ENCODE results near the gene STAC. TPM values are rescaled to one million over a fixed set of nuclear protein-coding genes. Genes with fewer than 3 reads are reported as not detected.

The STAC gene
- total and polyA plus RNA-seq, 12 donors: 1.3 to 12.0 (median 3.4) TPM

DNA sequence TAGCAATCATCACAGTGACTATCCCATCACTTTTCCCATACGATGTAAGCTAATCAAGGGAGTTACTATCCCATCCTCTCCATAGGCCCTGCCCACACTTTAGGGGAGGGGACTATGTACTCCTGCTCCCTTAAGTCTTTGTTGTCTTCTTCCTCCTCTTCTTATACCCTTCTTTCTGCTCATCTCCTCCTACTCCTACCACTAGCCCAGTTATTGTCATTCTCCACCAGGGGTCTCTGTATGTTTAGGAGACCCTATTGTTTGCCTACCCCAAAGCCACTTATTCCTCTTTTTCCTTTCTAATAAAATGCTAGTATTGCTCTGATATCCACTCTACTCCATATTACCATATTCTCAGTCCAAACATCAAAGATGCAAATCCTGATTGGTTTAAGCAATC is 27.8 kb downstream of the STAC start:
- H3K4me1 ChIP-seq (replicated peaks in 1 of 2): no peaks in the 10 kb centered on the region
- no peaks in the 10 kb centered on the region for H3K36me3 ChIP-seq (replicated peaks in 1 of 2)
- H3K27me3 ChIP-seq: no peaks in the 10 kb centered on the region
- TF ChIP-seq POLR2A (IDR thresholded peaks at IDR 0.05): no peak
- TF ChIP-seq, protein P1, sequence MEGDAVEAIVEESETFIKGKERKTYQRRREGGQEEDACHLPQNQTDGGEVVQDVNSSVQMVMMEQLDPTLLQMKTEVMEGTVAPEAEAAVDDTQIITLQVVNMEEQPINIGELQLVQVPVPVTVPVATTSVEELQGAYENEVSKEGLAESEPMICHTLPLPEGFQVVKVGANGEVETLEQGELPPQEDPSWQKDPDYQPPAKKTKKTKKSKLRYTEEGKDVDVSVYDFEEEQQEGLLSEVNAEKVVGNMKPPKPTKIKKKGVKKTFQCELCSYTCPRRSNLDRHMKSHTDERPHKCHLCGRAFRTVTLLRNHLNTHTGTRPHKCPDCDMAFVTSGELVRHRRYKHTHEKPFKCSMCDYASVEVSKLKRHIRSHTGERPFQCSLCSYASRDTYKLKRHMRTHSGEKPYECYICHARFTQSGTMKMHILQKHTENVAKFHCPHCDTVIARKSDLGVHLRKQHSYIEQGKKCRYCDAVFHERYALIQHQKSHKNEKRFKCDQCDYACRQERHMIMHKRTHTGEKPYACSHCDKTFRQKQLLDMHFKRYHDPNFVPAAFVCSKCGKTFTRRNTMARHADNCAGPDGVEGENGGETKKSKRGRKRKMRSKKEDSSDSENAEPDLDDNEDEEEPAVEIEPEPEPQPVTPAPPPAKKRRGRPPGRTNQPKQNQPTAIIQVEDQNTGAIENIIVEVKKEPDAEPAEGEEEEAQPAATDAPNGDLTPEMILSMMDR (IDR thresholded peaks at IDR 0.05): no peak
- intact Hi-C loops (cut with DNase I): loop anchor here in 1 of 2 donors (2.0 kb wide), 1 partner anchor 23 kb away; no protein-coding TSS in a partner anchor
- WGBS, 4 donors: 87 to 97% (median 89%) methylated on average over 1 of the region's 1 CpG
- H3K9me3 ChIP-seq (replicated peaks in 1 of 3): no peaks in the 10 kb centered on the region
- no peak overlapping the region for H3K4me3 ChIP-seq
- no peak overlapping the region for H3K27ac ChIP-seq
- no peak for DNase-seq

DNA sequence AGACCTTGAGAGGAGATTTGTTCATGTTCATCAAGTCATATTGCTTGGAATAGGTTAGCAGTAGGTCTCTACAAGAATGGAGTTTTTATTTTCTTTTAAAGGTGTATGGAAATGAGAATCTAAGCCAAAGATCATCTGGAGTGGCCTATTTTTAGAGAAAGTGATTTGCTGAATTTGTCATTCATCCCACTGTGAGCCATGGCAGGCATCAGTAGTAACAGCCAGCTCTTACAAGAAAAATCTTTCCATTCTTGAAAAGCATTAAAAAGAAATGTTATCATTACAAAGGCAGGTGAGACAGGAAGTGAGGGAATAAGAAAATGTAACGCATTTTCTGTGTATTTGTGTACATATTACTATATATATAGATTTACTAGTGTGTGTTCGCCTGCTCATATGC is 29.6 kb downstream of the STAC start:
- no peak overlapping the region for H3K27ac ChIP-seq
- no peak for TF ChIP-seq POLR2A (IDR thresholded peaks at IDR 0.05)
- TF ChIP-seq, protein P1 (IDR thresholded peaks at IDR 0.05): no peak
- no peak overlapping the region for H3K4me3 ChIP-seq
- H3K36me3 ChIP-seq (replicated peaks in 1 of 2): no peaks in the 10 kb centered on the region
- H3K4me1 ChIP-seq (replicated peaks in 1 of 2): no peaks in the 10 kb centered on the region
- intact Hi-C loops (cut with DNase I): loop anchor here in 1 of 2 donors (2.0 kb wide), 1 partner anchor 25 kb away; no protein-coding TSS in a partner anchor
- H3K27me3 ChIP-seq: no peaks in the 10 kb centered on the region
- no peak for DNase-seq
- 89 to 95% (median 91%) methylated on average over 2 of the region's 2 CpGs for WGBS, 4 donors
- no peaks in the 10 kb centered on the region for H3K9me3 ChIP-seq (replicated peaks in 1 of 3)

DNA sequence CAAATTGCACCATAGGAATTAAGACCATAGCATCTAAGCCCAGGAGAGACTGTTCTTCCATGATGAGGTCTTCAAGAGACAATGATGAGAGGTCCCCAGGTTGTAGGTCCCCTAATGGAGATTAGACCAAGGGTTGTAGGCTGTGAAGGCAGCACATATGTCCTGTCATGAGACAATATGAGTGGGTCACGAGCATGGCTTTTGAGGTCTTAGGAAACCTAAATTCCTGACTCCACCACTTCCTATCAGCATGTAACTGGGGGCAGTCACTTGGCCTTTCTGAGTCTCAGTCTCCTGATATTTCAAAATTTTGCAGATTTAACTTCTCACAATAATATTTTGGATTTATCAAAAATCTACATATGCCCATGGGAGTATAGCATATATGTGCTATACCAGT is 31.3 kb downstream of the STAC start:
- Histone ChIP-seq H3K4me1 (replicated peaks in 1 of 2) (no peaks in the 10 kb centered on the region), H3K27me3 (no peaks in the 10 kb centered on the region), H3K9me3 (replicated peaks in 1 of 3) (no peaks in the 10 kb centered on the region), H3K4me3 (no peak overlapping the region), H3K27ac (no peak overlapping the region), H3K36me3 (replicated peaks in 1 of 2) (no peaks in the 10 kb centered on the region)
- TF ChIP-seq POLR2A (IDR thresholded peaks at IDR 0.05): no peak
- TF ChIP-seq, protein P1 (IDR thresholded peaks at IDR 0.05): no peak
- 83 to 100% (median 89%) methylated on average over 1 of the region's 1 CpG for WGBS, 4 donors
- no peak for DNase-seq
- intact Hi-C loops (cut with DNase I): no loop called here

DNA sequence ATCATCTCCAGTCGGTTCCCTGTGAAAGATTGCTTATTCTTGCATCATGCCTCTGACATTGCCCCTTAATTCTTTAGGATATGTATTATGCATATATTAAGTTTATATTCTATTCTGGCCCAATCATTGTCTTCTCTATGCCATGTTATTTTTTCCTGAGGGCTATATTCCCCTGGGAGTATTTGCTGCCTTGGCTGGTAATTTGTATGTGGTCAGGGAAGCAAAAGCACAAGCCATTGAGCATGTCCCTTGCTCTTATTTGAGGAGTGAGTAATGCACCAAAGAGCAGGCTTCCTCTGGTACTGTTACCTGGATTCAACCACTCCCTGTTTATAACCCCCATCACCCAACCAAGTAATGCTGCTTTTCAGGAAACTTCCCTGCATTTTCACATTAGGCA is 36.3 kb downstream of the STAC start:
- H3K9me3 ChIP-seq (replicated peaks in 1 of 3): no peaks in the 10 kb centered on the region
- no peak overlapping the region for H3K27ac ChIP-seq
- no peaks in the 10 kb centered on the region for H3K36me3 ChIP-seq (replicated peaks in 1 of 2)
- H3K4me3 ChIP-seq: no peak overlapping the region
- no peaks in the 10 kb centered on the region for H3K27me3 ChIP-seq
- intact Hi-C loops (cut with DNase I): no loop called here
- DNase-seq: no peak
- H3K4me1 ChIP-seq (replicated peaks in 1 of 2): no peaks in the 10 kb centered on the region
- TF ChIP-seq, protein P1 (IDR thresholded peaks at IDR 0.05): no peak
- TF ChIP-seq POLR2A (IDR thresholded peaks at IDR 0.05): no peak
- 36 to 100% (median 97%) methylated on average over 1 of the region's 1 CpG for WGBS, 4 donors
